ENCODE results near the gene MVB12B. TPM values are rescaled to one million over a fixed set of nuclear protein-coding genes. Genes with fewer than 3 reads are reported as not detected.
A peak's percentile ranks its signal among the peaks of the same experiment; 100 is the strongest.

MVB12B gene
- total RNA-seq, 2 experiments from 2014 or later, result 17.4 to 19.9 TPM

- no peak for ATAC-seq
- H3K27me3 Mint-ChIP-seq (ENCODE audit: low read depth), result peaks cover 2% of the 10 kb centered on the region
- no peak overlapping the region for H3K27ac Mint-ChIP-seq
- ChIA-PET POLR2A (no interaction called here), CTCF (interaction anchor here (1.0 to 2.4 kb wide), 4 partner anchors 20 to 178 kb away, joined by 4 to 7 read pairs (median 4); no protein-coding TSS in a partner anchor)
- DNase-seq, result no peak
- peaks cover 15% of the 10 kb centered on the region for H3K36me3 Mint-ChIP-seq (ENCODE audit: low read depth)
- H3K4me3 Mint-ChIP-seq, result no peak overlapping the region
- H3K4me1 Mint-ChIP-seq (ENCODE audit: low read depth), result peaks cover 34% of the 10 kb centered on the region
- H3K9me3 Mint-ChIP-seq (ENCODE audit: insufficient read depth), result peaks cover 14% of the 10 kb centered on the region
These were observed 4.9 kb upstream of the MVB12B start for GRCh38 chr9:126321742-126322141.

- Mint-ChIP-seq H3K27me3 (ENCODE audit: low read depth) (peaks cover 2% of the 10 kb centered on the region), H3K4me3 (peak overlapping the region; percentile 77), H3K9me3 (ENCODE audit: insufficient read depth) (peaks cover 14% of the 10 kb centered on the region), H3K4me1 (ENCODE audit: low read depth) (peaks cover 43% of the 10 kb centered on the region), H3K36me3 (ENCODE audit: low read depth) (peaks cover 21% of the 10 kb centered on the region), H3K27ac (peak overlapping the region; percentile 83)
- POLR2A ChIA-PET, result interaction anchor here (1.3 to 2.4 kb wide), 2 partner anchors 10 to 71 kb away, joined by 4 to 8 read pairs; no protein-coding TSS in a partner anchor
- CTCF ChIA-PET, result interaction anchor here (0.8 to 5.2 kb wide), 7 partner anchors 8 to 165 kb away, joined by 3 to 67 read pairs (median 5); no protein-coding TSS in a partner anchor
- ATAC-seq (no peak), DNase-seq (no peak)
These were observed 808 bp upstream of the MVB12B start for GRCh38 chr9:126325821-126326220.

GRCh38 chr9:126327006-126327713 lies 531 bp downstream of the MVB12B start:
- DNase-seq (peak; percentile 34), ATAC-seq (peak; percentile 50)
- H3K4me1 Mint-ChIP-seq (ENCODE audit: low read depth), result peaks cover 57% of the 10 kb centered on the region
- H3K27me3 Mint-ChIP-seq (ENCODE audit: low read depth), result peaks cover 2% of the 10 kb centered on the region
- POLR2A ChIA-PET, result interaction anchor here (0.9 to 2.4 kb wide), 5 partner anchors 9 to 75 kb away, joined by 3 to 8 read pairs (median 4); no protein-coding TSS in a partner anchor
- H3K4me3 Mint-ChIP-seq, result peak overlapping the region; percentile 75
- CTCF ChIA-PET, result interaction anchor here (0.6 to 5.2 kb wide), 8 partner anchors 10 to 164 kb away, joined by 3 to 67 read pairs (median 5); no protein-coding TSS in a partner anchor
- H3K27ac Mint-ChIP-seq, result peak overlapping the region; percentile 79
- peaks cover 25% of the 10 kb centered on the region for H3K36me3 Mint-ChIP-seq (ENCODE audit: low read depth)
- peaks cover 14% of the 10 kb centered on the region for H3K9me3 Mint-ChIP-seq (ENCODE audit: insufficient read depth)

- DNase-seq, result no peak
- ChIA-PET CTCF (interaction anchor here (0.6 to 5.2 kb wide), 10 partner anchors 10 to 212 kb away, joined by 3 to 67 read pairs (median 5); no protein-coding TSS in a partner anchor), POLR2A (interaction anchor here (0.9 to 2.4 kb wide), 4 partner anchors 9 to 74 kb away, joined by 3 to 8 read pairs (median 4); no protein-coding TSS in a partner anchor)
- Mint-ChIP-seq H3K36me3 (ENCODE audit: low read depth) (peaks cover 25% of the 10 kb centered on the region), H3K27ac (peak overlapping the region; percentile 79), H3K4me3 (peak overlapping the region; percentile 75), H3K27me3 (ENCODE audit: low read depth) (peaks cover 2% of the 10 kb centered on the region), H3K9me3 (ENCODE audit: insufficient read depth) (peaks cover 14% of the 10 kb centered on the region), H3K4me1 (ENCODE audit: low read depth) (peaks cover 60% of the 10 kb centered on the region)
- no peak for ATAC-seq
These were observed 1.1 kb downstream of the MVB12B start for GRCh38 chr9:126327714-126328185.

GRCh38 chr9:126328407-126328806 lies 1.8 kb downstream of the MVB12B start:
- peaks cover 61% of the 10 kb centered on the region for H3K4me1 Mint-ChIP-seq (ENCODE audit: low read depth)
- H3K27ac Mint-ChIP-seq, result peak overlapping the region; percentile 79
- peak overlapping the region; percentile 75 for H3K4me3 Mint-ChIP-seq

DNA sequence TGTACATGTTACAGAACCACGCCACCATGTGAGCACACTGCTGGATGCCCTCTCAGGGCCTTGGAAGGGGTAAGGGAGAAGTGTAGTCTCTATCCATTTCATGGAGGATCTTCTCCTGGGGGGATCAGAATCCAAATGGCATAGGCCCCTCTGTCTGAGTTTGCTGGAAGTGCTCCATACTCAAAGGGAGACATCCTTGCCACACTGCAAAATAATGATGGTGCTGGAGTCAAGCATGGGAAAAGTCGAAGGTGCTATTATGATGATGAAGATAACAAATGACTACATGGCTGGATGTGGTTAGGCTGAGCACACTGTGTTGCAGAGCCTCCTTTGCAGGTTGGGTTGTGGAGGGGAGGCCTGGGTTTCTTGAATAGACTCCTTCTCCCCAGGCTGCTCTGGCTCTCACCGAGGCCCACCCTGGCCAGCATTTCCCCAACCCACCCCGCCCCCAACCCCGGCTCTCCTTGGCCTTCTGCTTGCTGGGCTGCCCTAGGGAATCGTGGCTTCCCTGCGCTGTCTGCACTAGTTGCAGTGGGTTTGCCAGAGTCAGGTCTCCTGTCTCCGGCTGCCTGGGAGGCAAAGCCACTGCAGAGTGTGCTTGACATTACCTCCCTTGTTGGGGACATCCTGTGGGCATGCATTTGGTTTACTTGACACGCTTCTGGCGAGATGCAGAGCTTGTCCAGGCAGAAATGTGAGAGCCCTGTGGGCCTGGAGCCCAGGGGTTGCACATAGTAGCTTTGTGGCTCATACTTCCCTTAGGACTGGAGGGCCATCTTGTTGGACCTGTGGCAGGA lies 3.0 kb downstream of the MVB12B start:
- DNase-seq (peak; percentile 65), ATAC-seq (peak; percentile 59)
- ChIA-PET POLR2A (interaction anchor here (1.0 kb wide), 1 partner anchor 12 kb away, joined by 5 read pairs; no protein-coding TSS in a partner anchor), CTCF (interaction anchor here (0.8 to 5.2 kb wide), 9 partner anchors 12 to 170 kb away, joined by 3 to 67 read pairs (median 5); no protein-coding TSS in a partner anchor)
- Mint-ChIP-seq H3K27ac (peak overlapping the region; percentile 89), H3K9me3 (ENCODE audit: insufficient read depth) (no peaks in the 10 kb centered on the region), H3K27me3 (ENCODE audit: low read depth) (no peaks in the 10 kb centered on the region), H3K36me3 (ENCODE audit: low read depth) (peaks cover 15% of the 10 kb centered on the region), H3K4me1 (ENCODE audit: low read depth) (peaks cover 64% of the 10 kb centered on the region), H3K4me3 (peak overlapping the region; percentile 44)

More at GRCh38 chr9:126328407-126328806, 1.8 kb downstream of the MVB12B start:
- H3K36me3 Mint-ChIP-seq (ENCODE audit: low read depth), result peaks cover 23% of the 10 kb centered on the region
- ATAC-seq (no peak), DNase-seq (no peak)
- peaks cover 8% of the 10 kb centered on the region for H3K9me3 Mint-ChIP-seq (ENCODE audit: insufficient read depth)
- H3K27me3 Mint-ChIP-seq (ENCODE audit: low read depth), result peaks cover 2% of the 10 kb centered on the region
- ChIA-PET CTCF (interaction anchor here (0.6 to 5.2 kb wide), 13 partner anchors 11 to 1880 kb away, joined by 3 to 67 read pairs (median 5); no protein-coding TSS in a partner anchor), POLR2A (interaction anchor here (0.9 to 1.2 kb wide), 3 partner anchors 8 to 70 kb away, joined by 4 to 5 read pairs (median 5); no protein-coding TSS in a partner anchor)

GRCh38 chr9:126330536-126330935 lies 3.9 kb downstream of the MVB12B start:
- ATAC-seq, result no peak
- H3K27ac Mint-ChIP-seq, result peak overlapping the region; percentile 89
- H3K9me3 Mint-ChIP-seq (ENCODE audit: insufficient read depth), result no peaks in the 10 kb centered on the region
- POLR2A ChIA-PET, result no interaction called here
- peaks cover 62% of the 10 kb centered on the region for H3K4me1 Mint-ChIP-seq (ENCODE audit: low read depth)
- CTCF ChIA-PET, result interaction anchor here (1.1 to 5.2 kb wide), 2 partner anchors 67 to 169 kb away, joined by 3 to 67 read pairs; no protein-coding TSS in a partner anchor
- no peaks in the 10 kb centered on the region for H3K27me3 Mint-ChIP-seq (ENCODE audit: low read depth)
- no peak for DNase-seq
- H3K36me3 Mint-ChIP-seq (ENCODE audit: low read depth), result peaks cover 13% of the 10 kb centered on the region
- H3K4me3 Mint-ChIP-seq, result peak overlapping the region; percentile 44

DNA sequence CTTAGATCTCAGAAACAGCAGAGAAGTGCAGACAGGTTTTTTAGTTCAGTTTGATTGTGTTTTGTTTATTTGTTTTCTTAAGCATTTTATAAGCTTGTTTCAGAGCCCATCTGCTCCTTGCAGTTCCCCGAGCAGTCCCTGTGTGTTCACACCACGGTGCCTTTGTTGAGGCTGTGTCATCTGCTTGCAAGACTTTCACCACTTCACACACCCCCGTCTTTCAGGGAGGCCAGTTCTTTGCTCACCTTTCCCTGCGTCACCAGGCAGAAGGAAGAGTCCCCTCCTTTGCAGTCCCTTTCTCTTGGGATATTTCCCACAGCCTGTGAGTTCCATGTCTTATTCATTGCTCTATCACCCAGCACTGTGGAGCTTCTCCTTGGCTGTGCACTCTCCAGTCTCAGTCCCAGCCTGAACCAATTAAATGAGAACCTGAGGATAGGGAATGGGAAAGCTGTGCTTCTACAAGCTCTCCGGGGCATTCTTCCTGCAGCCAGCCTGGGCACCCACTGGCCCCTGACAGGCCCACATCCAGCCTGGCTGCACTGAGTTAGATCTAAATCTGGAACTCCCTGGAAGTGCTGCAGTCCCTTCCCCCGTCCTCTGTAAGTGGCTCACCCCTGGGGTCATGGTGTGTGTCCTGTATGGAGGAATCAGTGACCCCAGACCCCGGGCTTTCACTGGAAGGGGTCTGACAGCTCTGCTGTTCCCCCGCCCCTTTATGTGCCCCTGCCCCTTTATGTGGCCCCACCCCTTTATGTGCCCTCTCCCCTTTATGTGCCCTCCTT lies 5.5 kb downstream of the MVB12B start:
- Mint-ChIP-seq H3K27ac (peak overlapping the region; percentile 26), H3K36me3 (ENCODE audit: low read depth) (peaks cover 10% of the 10 kb centered on the region), H3K27me3 (ENCODE audit: low read depth) (no peaks in the 10 kb centered on the region), H3K9me3 (ENCODE audit: insufficient read depth) (no peaks in the 10 kb centered on the region), H3K4me1 (ENCODE audit: low read depth) (peaks cover 55% of the 10 kb centered on the region), H3K4me3 (no peak overlapping the region)
- ChIA-PET POLR2A (no interaction called here), CTCF (interaction anchor here (0.7 to 1.4 kb wide), 4 partner anchors 10 to 67 kb away, joined by 3 to 9 read pairs (median 4); no protein-coding TSS in a partner anchor)
- ATAC-seq (no peak), DNase-seq (no peak)

GRCh38 chr9:126334721-126335621 lies 8.3 kb downstream of the MVB12B start:
- ATAC-seq, result no peak
- ChIA-PET CTCF (no interaction called here), POLR2A (interaction anchor here (1.5 kb wide), 1 partner anchor 9 kb away, joined by 4 read pairs; the partner anchor contains the start of gene MVB12B)
- DNase-seq, result no peak
- Mint-ChIP-seq H3K27me3 (ENCODE audit: low read depth) (no peaks in the 10 kb centered on the region), H3K4me3 (no peak overlapping the region), H3K9me3 (ENCODE audit: insufficient read depth) (no peaks in the 10 kb centered on the region), H3K4me1 (ENCODE audit: low read depth) (peaks cover 40% of the 10 kb centered on the region), H3K36me3 (ENCODE audit: low read depth) (peaks cover 8% of the 10 kb centered on the region), H3K27ac (no peak overlapping the region)

All from activated CD8-positive, alpha-beta T cell treated with anti-CD3 and anti-CD28 coated beads, Interleukin-2, amount 10 ng/mL, durations not matched to agents 7 days and 5 days (primary cell).